WTC11 (cell line): Measurements from ENCODE around the gene VSTM2B. TPM values are rescaled to one million over a fixed set of nuclear protein-coding genes. Genes with fewer than 3 reads are reported as not detected.
A peak's percentile ranks its signal among the peaks of the same experiment; 100 is the strongest.

Source experiments
- ATAC-seq: fragments of 200-7000 bp; cut with Tn5 transposase; 2 replicates; pipeline ENCODE4 v1.10.0; 2021; ENCODE audit warnings: mild to moderate bottlenecking, moderate library complexity
- CTCF ChIA-PET: fragments of 300-600 bp; sonication (Branson Sonifier 250); formaldehyde crosslinking; loops from one replicate; lab custom pipeline; 2021; ENCODE audit warnings: antibody characterized with exemption; lab: Charles Lee
- POLR2A ChIA-PET: fragments of 350-600 bp; sonication (Branson Sonifier 250); formaldehyde crosslinking; loops from one replicate; lab custom pipeline; 2021; ENCODE audit warnings: antibody characterized with exemption; lab: Charles Lee
- DNase-seq: peaks from one replicate; pipeline ENCODE4 v3.0.0; 2021; ENCODE audit warnings: low spot score
- H3K27ac Mint-ChIP-seq: 2 replicates; pipeline ENCODE4 v1.8.0; 2021; ENCODE audit warnings: mixed read lengths
- H3K27me3 Mint-ChIP-seq: 2 replicates; pipeline ENCODE4 v1.8.0; 2021; ENCODE audit warnings: low read depth, mild to moderate bottlenecking, moderate library complexity, mixed read lengths
- H3K36me3 Mint-ChIP-seq: 2 replicates; pipeline ENCODE4 v1.8.0; 2021; ENCODE audit warnings: mixed read lengths
- H3K4me1 Mint-ChIP-seq: 2 replicates; pipeline ENCODE4 v1.8.0; 2022; ENCODE audit warnings: mixed read lengths
- H3K4me3 Mint-ChIP-seq: 2 replicates; pipeline ENCODE4 v1.8.0; 2021; ENCODE audit warnings: mild to moderate bottlenecking, moderate library complexity, mixed read lengths
- H3K9me3 Mint-ChIP-seq: 2 replicates; pipeline ENCODE4 v1.8.0; 2021; ENCODE audit warnings: mixed read lengths
- ATF1 ChIP-seq: sonication (generic); formaldehyde crosslinking; IDR thresholded peaks from 2 replicates; pipeline ENCODE4 v1.8.1; 2023; ENCODE audit warnings: mild to moderate bottlenecking, moderate library complexity, missing genetic modification reagents
- CBFB ChIP-seq: sonication (generic); formaldehyde crosslinking; IDR thresholded peaks from 2 replicates; pipeline ENCODE4 v1.8.1; 2022; ENCODE audit warnings: mild to moderate bottlenecking, low read depth, missing genetic modification reagents
- CREB1 ChIP-seq: sonication (generic); formaldehyde crosslinking; IDR thresholded peaks from 2 replicates; pipeline ENCODE4 v1.8.0; 2023; ENCODE audit warnings: mild to moderate bottlenecking, missing genetic modification reagents
- EMX1 ChIP-seq: fragments of 250-450 bp; sonication (Bioruptor Pico); IDR thresholded peaks from 2 replicates; pipeline ENCODE4 v1.8.0; 2021; ENCODE audit warnings: mild to moderate bottlenecking
- ETV6 ChIP-seq: sonication (generic); formaldehyde crosslinking; IDR thresholded peaks from 2 replicates; pipeline ENCODE4 v1.8.1; 2022; ENCODE audit warnings: mild to moderate bottlenecking, missing genetic modification reagents
- FOXJ3 ChIP-seq: sonication (generic); formaldehyde crosslinking; IDR thresholded peaks from 2 replicates; pipeline ENCODE4 v1.9.0; 2021; ENCODE audit warnings: missing genetic modification reagents, mild to moderate bottlenecking, borderline replicate concordance
- MYBL2 ChIP-seq: sonication (generic); formaldehyde crosslinking; IDR thresholded peaks from 2 replicates; pipeline ENCODE4 v1.8.1; 2023; ENCODE audit warnings: mild to moderate bottlenecking, moderate library complexity, missing genetic modification reagents
- NFE2L1 ChIP-seq: sonication (generic); formaldehyde crosslinking; IDR thresholded peaks from 2 replicates; pipeline ENCODE4 v1.8.1; 2023; ENCODE audit warnings: missing genetic modification reagents
- NR3C1 ChIP-seq: sonication (generic); formaldehyde crosslinking; conservative IDR thresholded peaks from 2 replicates; pipeline ENCODE4 v1.8.1; 2023; ENCODE audit warnings: low read depth, mild to moderate bottlenecking, missing genetic modification reagents
- RELA ChIP-seq: sonication (generic); formaldehyde crosslinking; IDR thresholded peaks from 2 replicates; pipeline ENCODE4 v1.8.1; 2022; ENCODE audit warnings: missing genetic modification reagents, mild to moderate bottlenecking, borderline replicate concordance
- ZNF219 ChIP-seq: sonication (generic); formaldehyde crosslinking; IDR thresholded peaks from 2 replicates; pipeline ENCODE4 v1.8.0; 2023; ENCODE audit warnings: missing genetic modification reagents, mild to moderate bottlenecking, borderline replicate concordance
- ZNF396 ChIP-seq: fragments of 250-450 bp; sonication (Bioruptor Pico); IDR thresholded peaks from 2 replicates; pipeline ENCODE4 v1.8.0; 2021; ENCODE audit warnings: mild to moderate bottlenecking, moderate library complexity, borderline replicate concordance
- ZNF423 ChIP-seq: fragments of 250-450 bp; sonication (Bioruptor Pico); IDR thresholded peaks from 2 replicates; pipeline ENCODE4 v2.1.2; 2022; ENCODE audit warnings: mild to moderate bottlenecking, moderate library complexity
- ZNF671 ChIP-seq: fragments of 250-450 bp; sonication (Bioruptor Pico); IDR thresholded peaks from 2 replicates; pipeline ENCODE4 v1.8.0; 2021; ENCODE audit warnings: mild to moderate bottlenecking
- total RNA-seq: library from RNA; stranded (reverse); gene quantifications from 3 replicates; pipeline ENCODE4 v1.2.3, GENCODE V29; 2021
- TF ChIP-seq, protein P1 (sequence below): sonication (generic); formaldehyde crosslinking; IDR thresholded peaks from 2 replicates; pipeline ENCODE4 v1.8.1; 2023; ENCODE audit warnings: mild to moderate bottlenecking, missing genetic modification reagents, borderline replicate concordance
- TF ChIP-seq, protein P2 (sequence below): sonication (generic); formaldehyde crosslinking; IDR thresholded peaks from 2 replicates; pipeline ENCODE4 v1.8.1; 2023; ENCODE audit warnings: mild to moderate bottlenecking, missing genetic modification reagents, moderate library complexity
- TF ChIP-seq, protein P3 (sequence below): sonication (generic); formaldehyde crosslinking; IDR thresholded peaks from 2 replicates; pipeline ENCODE4 v1.8.0; 2022; ENCODE audit warnings: mild to moderate bottlenecking, missing genetic modification reagents
- TF ChIP-seq, protein P4 (sequence below): fragments of 250-450 bp; sonication (Bioruptor Pico); IDR thresholded peaks from 2 replicates; pipeline ENCODE4 v2.1.2; 2022; ENCODE audit warnings: mild to moderate bottlenecking, moderate library complexity
- TF ChIP-seq, protein P5 (sequence below): fragments of 250-450 bp; sonication (Bioruptor Pico); IDR thresholded peaks from 2 replicates; pipeline ENCODE4 v1.9.0; 2021; ENCODE audit warnings: mild to moderate bottlenecking
- TF ChIP-seq, protein P6 (sequence below): sonication (generic); formaldehyde crosslinking; IDR thresholded peaks from 2 replicates; pipeline ENCODE4 v1.8.0; 2022; ENCODE audit warnings: mild to moderate bottlenecking, missing genetic modification reagents

The VSTM2B gene
- total RNA-seq, 1 experiment from 2014 or later: 3.2 TPM

DNA sequence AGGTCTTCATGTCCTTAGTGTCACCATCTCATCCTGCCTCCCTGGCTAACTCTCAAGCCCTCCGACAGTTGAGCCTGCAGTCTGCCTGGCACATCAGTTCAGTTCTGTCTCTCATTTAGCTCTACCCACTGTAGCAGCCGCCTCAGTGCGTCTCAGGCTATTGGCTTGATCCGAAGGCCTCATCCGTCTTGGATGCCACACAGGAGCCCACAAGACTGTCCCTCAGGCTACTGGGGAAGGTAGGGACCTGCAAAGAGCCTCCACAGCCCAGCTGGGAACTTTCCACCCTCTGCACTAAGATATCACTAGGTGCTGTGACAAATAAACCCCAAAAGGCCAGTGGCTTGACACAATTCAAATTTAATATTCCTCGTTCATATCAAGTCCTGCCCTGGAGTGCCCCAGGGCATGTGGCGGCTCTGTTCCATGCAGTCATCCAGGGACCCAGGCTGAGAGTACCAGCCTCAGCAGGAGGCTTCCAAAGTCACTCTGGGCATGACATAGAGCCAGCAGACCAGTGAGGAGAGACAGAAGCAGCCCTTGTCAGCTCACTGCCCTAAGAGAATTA, 5.7 kb downstream of the VSTM2B start (continued):
- TF ChIP-seq, protein P1, sequence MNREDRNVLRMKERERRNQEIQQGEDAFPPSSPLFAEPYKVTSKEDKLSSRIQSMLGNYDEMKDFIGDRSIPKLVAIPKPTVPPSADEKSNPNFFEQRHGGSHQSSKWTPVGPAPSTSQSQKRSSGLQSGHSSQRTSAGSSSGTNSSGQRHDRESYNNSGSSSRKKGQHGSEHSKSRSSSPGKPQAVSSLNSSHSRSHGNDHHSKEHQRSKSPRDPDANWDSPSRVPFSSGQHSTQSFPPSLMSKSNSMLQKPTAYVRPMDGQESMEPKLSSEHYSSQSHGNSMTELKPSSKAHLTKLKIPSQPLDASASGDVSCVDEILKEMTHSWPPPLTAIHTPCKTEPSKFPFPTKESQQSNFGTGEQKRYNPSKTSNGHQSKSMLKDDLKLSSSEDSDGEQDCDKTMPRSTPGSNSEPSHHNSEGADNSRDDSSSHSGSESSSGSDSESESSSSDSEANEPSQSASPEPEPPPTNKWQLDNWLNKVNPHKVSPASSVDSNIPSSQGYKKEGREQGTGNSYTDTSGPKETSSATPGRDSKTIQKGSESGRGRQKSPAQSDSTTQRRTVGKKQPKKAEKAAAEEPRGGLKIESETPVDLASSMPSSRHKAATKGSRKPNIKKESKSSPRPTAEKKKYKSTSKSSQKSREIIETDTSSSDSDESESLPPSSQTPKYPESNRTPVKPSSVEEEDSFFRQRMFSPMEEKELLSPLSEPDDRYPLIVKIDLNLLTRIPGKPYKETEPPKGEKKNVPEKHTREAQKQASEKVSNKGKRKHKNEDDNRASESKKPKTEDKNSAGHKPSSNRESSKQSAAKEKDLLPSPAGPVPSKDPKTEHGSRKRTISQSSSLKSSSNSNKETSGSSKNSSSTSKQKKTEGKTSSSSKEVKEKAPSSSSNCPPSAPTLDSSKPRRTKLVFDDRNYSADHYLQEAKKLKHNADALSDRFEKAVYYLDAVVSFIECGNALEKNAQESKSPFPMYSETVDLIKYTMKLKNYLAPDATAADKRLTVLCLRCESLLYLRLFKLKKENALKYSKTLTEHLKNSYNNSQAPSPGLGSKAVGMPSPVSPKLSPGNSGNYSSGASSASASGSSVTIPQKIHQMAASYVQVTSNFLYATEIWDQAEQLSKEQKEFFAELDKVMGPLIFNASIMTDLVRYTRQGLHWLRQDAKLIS (CRISPR knock-in tag): no peak
- TF ChIP-seq ZNF219 (CRISPR knock-in tag) (no peak), NR3C1 (CRISPR knock-in tag) (no peak), RELA (CRISPR knock-in tag) (no peak), ZNF671 (CRISPR knock-in tag) (no peak), EMX1 (CRISPR knock-in tag) (no peak)

DNA sequence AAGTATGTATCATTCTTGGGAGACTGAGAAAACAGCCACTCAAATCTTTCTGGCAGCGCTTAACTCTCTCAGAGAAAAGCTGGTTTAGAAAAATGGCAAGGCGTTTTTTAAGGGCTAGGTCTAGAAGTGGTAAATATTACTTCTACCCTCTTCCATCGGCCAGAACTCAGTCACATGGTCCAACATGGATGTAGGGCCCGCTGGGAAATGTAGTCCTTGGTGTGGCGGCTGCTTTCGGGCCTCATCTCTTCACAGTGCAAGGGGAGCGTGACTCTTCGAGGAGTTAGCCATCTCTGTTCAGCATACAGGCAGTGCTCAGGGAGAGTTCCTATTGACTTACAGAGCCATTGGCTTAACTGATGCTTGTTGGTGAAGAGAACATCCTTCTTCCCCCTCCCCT, 6.3 kb downstream of the VSTM2B start:
- CTCF ChIA-PET: no interaction called here
- H3K27me3 Mint-ChIP-seq: peaks cover 53% of the 10 kb centered on the region
- DNase-seq: peak; percentile 25
- no peak for TF ChIP-seq CBFB
- TF ChIP-seq, protein P2, sequence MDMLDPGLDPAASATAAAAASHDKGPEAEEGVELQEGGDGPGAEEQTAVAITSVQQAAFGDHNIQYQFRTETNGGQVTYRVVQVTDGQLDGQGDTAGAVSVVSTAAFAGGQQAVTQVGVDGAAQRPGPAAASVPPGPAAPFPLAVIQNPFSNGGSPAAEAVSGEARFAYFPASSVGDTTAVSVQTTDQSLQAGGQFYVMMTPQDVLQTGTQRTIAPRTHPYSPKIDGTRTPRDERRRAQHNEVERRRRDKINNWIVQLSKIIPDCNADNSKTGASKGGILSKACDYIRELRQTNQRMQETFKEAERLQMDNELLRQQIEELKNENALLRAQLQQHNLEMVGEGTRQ (CRISPR knock-in tag): peak; percentile 87
- TF ChIP-seq, protein P3, sequence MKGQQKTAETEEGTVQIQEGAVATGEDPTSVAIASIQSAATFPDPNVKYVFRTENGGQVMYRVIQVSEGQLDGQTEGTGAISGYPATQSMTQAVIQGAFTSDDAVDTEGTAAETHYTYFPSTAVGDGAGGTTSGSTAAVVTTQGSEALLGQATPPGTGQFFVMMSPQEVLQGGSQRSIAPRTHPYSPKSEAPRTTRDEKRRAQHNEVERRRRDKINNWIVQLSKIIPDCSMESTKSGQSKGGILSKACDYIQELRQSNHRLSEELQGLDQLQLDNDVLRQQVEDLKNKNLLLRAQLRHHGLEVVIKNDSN (CRISPR knock-in tag): peak; percentile 86
- TF ChIP-seq, all 79 proteins: peak for 2
- no peaks in the 10 kb centered on the region for H3K36me3 Mint-ChIP-seq
- H3K4me1 Mint-ChIP-seq: peaks cover 27% of the 10 kb centered on the region
- H3K4me3 Mint-ChIP-seq: no peak overlapping the region
- no peaks in the 10 kb centered on the region for H3K9me3 Mint-ChIP-seq
- no peak for ATAC-seq
- no peak overlapping the region for H3K27ac Mint-ChIP-seq
- POLR2A ChIA-PET: no interaction called here

DNA sequence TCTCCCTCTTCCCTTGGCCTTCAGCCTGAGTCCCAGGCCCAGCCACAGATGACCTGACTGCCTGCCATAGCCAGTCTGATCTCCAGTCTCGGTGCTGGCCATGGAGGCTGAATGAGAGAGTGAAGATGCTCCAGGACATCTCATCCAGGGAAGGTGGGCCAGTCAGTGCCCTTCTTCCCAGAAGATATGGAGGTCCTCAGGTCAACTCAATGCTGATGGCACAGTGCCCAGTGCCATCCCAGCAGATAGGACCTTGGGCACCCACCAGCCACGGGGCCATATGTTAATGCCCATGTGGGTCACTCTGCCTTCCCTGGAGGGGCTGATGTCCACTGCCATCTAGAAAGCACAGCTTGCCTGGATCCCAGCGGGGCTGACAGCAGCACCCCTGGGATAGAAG, 7.2 kb downstream of the VSTM2B start:
- Mint-ChIP-seq H3K36me3 (no peaks in the 10 kb centered on the region), H3K27me3 (peaks cover 45% of the 10 kb centered on the region), H3K9me3 (no peaks in the 10 kb centered on the region), H3K4me3 (no peak overlapping the region), H3K4me1 (peaks cover 22% of the 10 kb centered on the region), H3K27ac (no peak overlapping the region)
- ATAC-seq: no peak
- no peak for TF ChIP-seq ATF1 (CRISPR knock-in tag)
- ChIA-PET POLR2A (no interaction called here), CTCF (no interaction called here)
- no peak for DNase-seq

DNA sequence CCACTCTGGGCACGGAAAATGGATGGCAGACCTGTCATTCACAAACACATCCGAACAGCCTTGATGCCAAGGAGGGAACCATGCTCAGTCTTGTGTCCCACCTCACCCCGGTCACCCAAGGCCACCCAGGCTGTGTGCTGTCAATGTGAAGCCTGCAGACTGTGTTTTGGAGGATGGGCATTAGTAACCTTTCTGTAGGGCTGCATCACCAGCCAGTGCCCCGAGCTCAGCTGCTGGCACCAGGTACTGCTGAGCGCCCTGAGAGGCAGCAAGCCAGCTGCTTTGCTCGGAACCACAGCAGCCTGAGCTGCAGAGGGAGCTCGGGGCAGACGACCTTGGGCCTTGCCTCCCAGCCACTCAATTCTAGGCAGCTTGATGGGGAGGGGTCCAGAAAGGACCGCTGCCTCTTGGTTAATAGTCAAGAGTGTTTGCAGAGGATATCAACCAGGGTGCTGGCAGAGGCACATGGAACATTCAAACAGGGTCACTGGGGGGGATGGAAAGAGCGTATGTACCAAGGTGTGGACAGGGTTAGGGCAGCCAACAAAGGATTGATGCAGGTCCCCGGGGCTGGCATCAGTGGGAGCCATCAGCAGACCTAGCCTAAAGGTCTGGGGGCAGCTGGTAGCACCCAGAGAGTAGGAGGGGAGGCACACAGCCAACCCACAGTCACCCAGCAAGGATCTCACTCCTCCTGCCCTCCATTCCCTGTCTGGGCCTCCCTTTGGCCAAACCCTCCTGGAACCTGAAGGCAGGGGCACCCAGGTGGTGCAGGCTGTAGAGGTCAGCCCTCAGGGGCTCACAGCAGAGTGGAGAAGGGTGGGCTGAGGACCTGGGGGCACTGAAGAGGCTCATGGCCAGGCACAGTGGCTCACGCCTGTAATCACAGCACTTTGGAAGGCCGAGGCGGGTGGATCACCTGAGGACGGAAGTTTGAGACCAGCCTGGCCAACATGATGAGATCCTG, 8.1 kb downstream of the VSTM2B start:
- H3K4me3 Mint-ChIP-seq: no peak overlapping the region
- H3K27ac Mint-ChIP-seq: no peak overlapping the region
- CTCF ChIA-PET: no interaction called here
- ATAC-seq: no peak
- H3K36me3 Mint-ChIP-seq: no peaks in the 10 kb centered on the region
- no peaks in the 10 kb centered on the region for H3K9me3 Mint-ChIP-seq
- peaks cover 36% of the 10 kb centered on the region for H3K27me3 Mint-ChIP-seq
- POLR2A ChIA-PET: no interaction called here
- no peak for DNase-seq
- peaks cover 19% of the 10 kb centered on the region for H3K4me1 Mint-ChIP-seq
- TF ChIP-seq ZNF396 (CRISPR knock-in tag) (no peak), FOXJ3 (CRISPR knock-in tag) (no peak), MYBL2 (CRISPR knock-in tag) (no peak), ZNF423 (CRISPR knock-in tag) (no peak), NFE2L1 (CRISPR knock-in tag) (no peak), CREB1 (no peak), ETV6 (no peak), EMX1 (CRISPR knock-in tag) (no peak)
- TF ChIP-seq, protein P4, sequence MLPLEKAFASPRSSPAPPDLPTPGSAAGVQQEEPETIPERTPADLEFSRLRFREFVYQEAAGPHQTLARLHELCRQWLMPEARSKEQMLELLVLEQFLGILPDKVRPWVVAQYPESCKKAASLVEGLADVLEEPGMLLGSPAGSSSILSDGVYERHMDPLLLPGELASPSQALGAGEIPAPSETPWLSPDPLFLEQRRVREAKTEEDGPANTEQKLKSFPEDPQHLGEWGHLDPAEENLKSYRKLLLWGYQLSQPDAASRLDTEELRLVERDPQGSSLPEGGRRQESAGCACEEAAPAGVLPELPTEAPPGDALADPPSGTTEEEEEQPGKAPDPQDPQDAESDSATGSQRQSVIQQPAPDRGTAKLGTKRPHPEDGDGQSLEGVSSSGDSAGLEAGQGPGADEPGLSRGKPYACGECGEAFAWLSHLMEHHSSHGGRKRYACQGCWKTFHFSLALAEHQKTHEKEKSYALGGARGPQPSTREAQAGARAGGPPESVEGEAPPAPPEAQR (CRISPR knock-in tag): no peak
- TF ChIP-seq, protein P5, sequence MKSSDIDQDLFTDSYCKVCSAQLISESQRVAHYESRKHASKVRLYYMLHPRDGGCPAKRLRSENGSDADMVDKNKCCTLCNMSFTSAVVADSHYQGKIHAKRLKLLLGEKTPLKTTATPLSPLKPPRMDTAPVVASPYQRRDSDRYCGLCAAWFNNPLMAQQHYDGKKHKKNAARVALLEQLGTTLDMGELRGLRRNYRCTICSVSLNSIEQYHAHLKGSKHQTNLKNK: no peak
- TF ChIP-seq, protein P3 (CRISPR knock-in tag): no peak
- TF ChIP-seq, protein P6, sequence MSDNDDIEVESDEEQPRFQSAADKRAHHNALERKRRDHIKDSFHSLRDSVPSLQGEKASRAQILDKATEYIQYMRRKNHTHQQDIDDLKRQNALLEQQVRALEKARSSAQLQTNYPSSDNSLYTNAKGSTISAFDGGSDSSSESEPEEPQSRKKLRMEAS (CRISPR knock-in tag): no peak
